ENCODE results near the gene SNX33.

DNA sequence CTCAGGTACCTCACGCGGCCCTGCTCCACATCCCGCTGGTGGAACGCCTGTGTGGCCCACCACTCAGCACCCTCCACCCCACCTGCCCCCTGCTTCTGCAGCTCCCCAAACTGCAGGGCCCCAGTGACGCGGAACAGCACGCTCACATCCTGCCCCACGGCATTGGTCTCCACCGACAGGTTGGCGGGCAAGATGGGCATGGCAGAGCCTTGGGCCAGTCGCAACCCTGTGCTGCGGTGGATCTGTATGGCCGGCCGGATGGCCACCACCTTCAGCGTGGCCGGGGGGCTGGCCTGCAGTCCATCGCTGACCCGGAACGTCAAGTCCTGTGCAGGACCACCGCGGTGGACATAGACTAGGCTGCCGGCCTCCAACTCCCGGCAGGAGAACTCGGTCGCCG lies 41.1 kb downstream of the SNX33 start:
- TF ChIP-seq POLR2AphosphoS5 (IDR thresholded peaks at IDR 0.05) (no peak), EP300 (IDR thresholded peaks at IDR 0.05) (no peak)
- TF ChIP-seq, protein P1, sequence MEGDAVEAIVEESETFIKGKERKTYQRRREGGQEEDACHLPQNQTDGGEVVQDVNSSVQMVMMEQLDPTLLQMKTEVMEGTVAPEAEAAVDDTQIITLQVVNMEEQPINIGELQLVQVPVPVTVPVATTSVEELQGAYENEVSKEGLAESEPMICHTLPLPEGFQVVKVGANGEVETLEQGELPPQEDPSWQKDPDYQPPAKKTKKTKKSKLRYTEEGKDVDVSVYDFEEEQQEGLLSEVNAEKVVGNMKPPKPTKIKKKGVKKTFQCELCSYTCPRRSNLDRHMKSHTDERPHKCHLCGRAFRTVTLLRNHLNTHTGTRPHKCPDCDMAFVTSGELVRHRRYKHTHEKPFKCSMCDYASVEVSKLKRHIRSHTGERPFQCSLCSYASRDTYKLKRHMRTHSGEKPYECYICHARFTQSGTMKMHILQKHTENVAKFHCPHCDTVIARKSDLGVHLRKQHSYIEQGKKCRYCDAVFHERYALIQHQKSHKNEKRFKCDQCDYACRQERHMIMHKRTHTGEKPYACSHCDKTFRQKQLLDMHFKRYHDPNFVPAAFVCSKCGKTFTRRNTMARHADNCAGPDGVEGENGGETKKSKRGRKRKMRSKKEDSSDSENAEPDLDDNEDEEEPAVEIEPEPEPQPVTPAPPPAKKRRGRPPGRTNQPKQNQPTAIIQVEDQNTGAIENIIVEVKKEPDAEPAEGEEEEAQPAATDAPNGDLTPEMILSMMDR (IDR thresholded peaks at IDR 0.05) = no peak
